Keratinocyte (primary cell): Measurements from ENCODE around the gene MUL1. TPM values are rescaled to one million over a fixed set of nuclear protein-coding genes. Genes with fewer than 3 reads are reported as not detected.

ENCODE experiments used
- DNase-seq: peaks from one replicate; pipeline ENCODE4 v3.0.0-alpha.2; 2011; ENCODE audit warnings: low read depth, missing footprints, low spot score
- FAIRE-seq: peaks from 2 replicates; lab custom pipeline; 2011; peaks lifted over from hg19 to GRCh38; lab: Jason Lieb, UNC
- H2AFZ ChIP-seq: 2 replicates; pipeline ENCODE4 v1.6.0; 2012; ENCODE audit warnings: low read length, control low read depth, inconsistent platforms; ENCODE audit not compliant: control insufficient read depth
- H3K27ac ChIP-seq: 2 replicates; pipeline ENCODE4 v1.5.1; 2011; ENCODE audit warnings: low read length; ENCODE audit not compliant: control insufficient read depth, insufficient read depth
- H3K27me3 ChIP-seq: 3 replicates; pipeline ENCODE4 v1.6.0; 2011; ENCODE audit warnings: low read length; ENCODE audit not compliant: control insufficient read depth, insufficient read depth; ENCODE audit errors: extremely low read depth
- H3K36me3 ChIP-seq, 2 experiments: 2 replicates in 1 of 2; 3 replicates in 1 of 2; pipeline ENCODE4 v1.5.1; 2011; ENCODE audit warnings: low read length in 2 of 2, mild to moderate bottlenecking in 1 of 2; ENCODE audit not compliant: control insufficient read depth in 2 of 2, insufficient read depth in 2 of 2; ENCODE audit errors: extremely low read depth in 1 of 2
- H3K4me1 ChIP-seq: 3 replicates; pipeline ENCODE4 v1.5.1; 2011; ENCODE audit warnings: low read length; ENCODE audit not compliant: control insufficient read depth, insufficient read depth; ENCODE audit errors: extremely low read depth
- H3K4me2 ChIP-seq: 3 replicates; pipeline ENCODE4 v1.6.0; 2011; ENCODE audit warnings: low read depth, low read length; ENCODE audit not compliant: control insufficient read depth, insufficient read depth; ENCODE audit errors: extremely low read depth
- H3K4me3 ChIP-seq, 3 experiments: fragments of 200-600 bp in 1 of 3; sonication (generic) in 1 of 3; 2 replicates in 2 of 3; 3 replicates in 1 of 3; pipeline ENCODE4 v1.5.1; 2011 to 2016; ENCODE audit warnings: low read length in 3 of 3, mild to moderate bottlenecking in 3 of 3, control low read depth in 2 of 3, inconsistent platforms in 1 of 3, low read depth in 1 of 3, mixed read lengths in 1 of 3, mixed run types in 1 of 3, moderate library complexity in 1 of 3; ENCODE audit not compliant: control insufficient read depth in 2 of 3, insufficient read depth in 2 of 3; ENCODE audit errors: extremely low read depth in 1 of 3
- H3K79me2 ChIP-seq: 2 replicates; pipeline ENCODE4 v1.6.0; 2012; ENCODE audit warnings: low read length; ENCODE audit not compliant: control insufficient read depth, insufficient read depth
- H3K9ac ChIP-seq: 3 replicates; pipeline ENCODE4 v1.6.0; 2011; ENCODE audit warnings: low read length; ENCODE audit not compliant: control insufficient read depth, insufficient read depth; ENCODE audit errors: extremely low read depth
- H3K9me1 ChIP-seq: 3 replicates; pipeline ENCODE4 v1.6.0; 2011; ENCODE audit warnings: low read length; ENCODE audit not compliant: control insufficient read depth, insufficient read depth; ENCODE audit errors: extremely low read depth
- H3K9me3 ChIP-seq: 2 replicates; pipeline ENCODE4 v1.5.1; 2012; ENCODE audit warnings: low read depth, low read length; ENCODE audit not compliant: control insufficient read depth
- H4K20me1 ChIP-seq: 3 replicates; pipeline ENCODE4 v1.6.0; 2011; ENCODE audit warnings: low read length; ENCODE audit not compliant: control insufficient read depth, insufficient read depth; ENCODE audit errors: extremely low read depth
- CTCF ChIP-seq, 3 experiments: IDR thresholded peaks in 1 of 3; conservative IDR thresholded peaks in 1 of 3; optimal IDR thresholded peaks in 1 of 3; 2 replicates in 2 of 3; 3 replicates in 1 of 3; pipeline versions ENCODE3 to v1.5.1; 2011; ENCODE audit warnings: low read length in 3 of 3, mild to moderate bottlenecking in 3 of 3, moderate library complexity in 2 of 3, control low read depth in 1 of 3, inconsistent platforms in 1 of 3; ENCODE audit not compliant: insufficient read depth in 2 of 3; ENCODE audit errors: extremely low read depth in 1 of 3
- EZH2 ChIP-seq: IDR thresholded peaks from one replicate; pipeline ENCODE4 v1.6.1; 2012; ENCODE audit warnings: inconsistent platforms, mild to moderate bottlenecking, low read length, moderate library complexity
- dilution Hi-C: fragments of 300-500 bp; cut with MboI; formaldehyde crosslinking; loops from one replicate; pipeline ENCODE4 v1.7.0; 2020; ENCODE audit warnings: low sequenced_read_pairs; ENCODE audit not compliant: extremely low pct_ligation_motif_present
- polyA plus RNA-seq, 5 experiments: library from polyadenylated mRNA; depleted of rRNA in 3 of 5; stranded (reverse) in 3 of 5; stranded (forward) in 1 of 5; unstranded in 1 of 5; fragments of >200 nt; gene quantifications; 1 replicate in 1 of 5; 2 replicates in 3 of 5; 3 replicates in 1 of 5; pipeline versions ENCODE4 v1.2.1 to v1.2.3, GENCODE V29; 2011 to 2012; ENCODE audit warnings: missing spikeins in 2 of 5, low read depth in 1 of 5, low replicate concordance in 1 of 5

MUL1 gene
- polyA plus RNA-seq, 1 donor (not counting 4 experiments of a cell fraction or from before 2014, with no cell fraction given) = 28.2 TPM

- TF ChIP-seq CTCF (optimal IDR thresholded peaks at IDR 0.05 in 1 of 3, IDR thresholded peaks at IDR 0.05 in 1 of 3, conservative IDR thresholded peaks at IDR 0.05 in 1 of 3; ENCODE audit: extremely low read depth in 1 of 3, insufficient read depth in 2 of 3, low read length in 3 of 3) = no peak
- Histone ChIP-seq H3K9me3 (no peaks in the 10 kb centered on the region), H3K9me1 (no peaks in the 10 kb centered on the region), H4K20me1 (no peaks in the 10 kb centered on the region), H3K4me3 (no peak overlapping the region), H3K4me2 (no peak overlapping the region), H3K4me1 (peaks cover 35% of the 10 kb centered on the region), H3K27me3 (no peaks in the 10 kb centered on the region), H3K9ac (no peak overlapping the region), H2AFZ (no peak overlapping the region), H3K79me2 (peaks cover 27% of the 10 kb centered on the region), H3K36me3 (peaks cover 32 to 37% of the 10 kb centered on the region in 2 experiments), H3K27ac (no peak overlapping the region)
- DNase-seq (no peak), FAIRE-seq (no peak)
- dilution Hi-C loops = no loop called here
Measured at GRCh38 chr1:20500716-20501115, 7.2 kb downstream of the MUL1 start.

GRCh38 chr1:20499718-20500117 lies 8.2 kb downstream of the MUL1 start:
- Histone ChIP-seq H3K36me3 (peaks cover 30 to 37% of the 10 kb centered on the region in 2 experiments), H3K9me1 (no peaks in the 10 kb centered on the region), H2AFZ (no peak overlapping the region), H3K27ac (no peak overlapping the region), H3K27me3 (no peaks in the 10 kb centered on the region), H3K79me2 (peaks cover 17% of the 10 kb centered on the region), H3K4me3 (no peak overlapping the region), H3K9ac (no peak overlapping the region), H3K4me2 (no peak overlapping the region), H3K9me3 (no peaks in the 10 kb centered on the region), H4K20me1 (no peaks in the 10 kb centered on the region), H3K4me1 (peaks cover 42% of the 10 kb centered on the region)
- TF ChIP-seq EZH2 = no peak
- no peak for TF ChIP-seq CTCF (optimal IDR thresholded peaks at IDR 0.05 in 1 of 3, IDR thresholded peaks at IDR 0.05 in 1 of 3, conservative IDR thresholded peaks at IDR 0.05 in 1 of 3; ENCODE audit: extremely low read depth in 1 of 3, insufficient read depth in 2 of 3, low read length in 3 of 3)
- dilution Hi-C loops = no loop called here
- DNase-seq = no peak
- no peak for FAIRE-seq
